Esophagus squamous epithelium (tissue), 4 donors: ENCODE data around the gene BCL11B.

ENCODE experiments used
- POLR2A ChIP-seq, 4 donors: fragments of 450-650 bp; IDR thresholded peaks; one replicate each; pipeline ENCODE4 v1.6.1; 2017; ENCODE audit warnings: antibody characterized with exemption in 4 of 4, mild to moderate bottlenecking in 4 of 4, moderate library complexity in 3 of 4
- TF ChIP-seq, protein P1 (sequence below), 6 experiments: fragments of 450-650 bp in 4 of 6; fragments of 200-600 bp in 2 of 6; sonication (generic) in 2 of 6; IDR thresholded peaks; one replicate each; pipeline ENCODE4 v1.5.1; 2016 to 2019; ENCODE audit warnings: antibody characterized with exemption in 6 of 6, mild to moderate bottlenecking in 4 of 6, moderate library complexity in 4 of 6

DNA sequence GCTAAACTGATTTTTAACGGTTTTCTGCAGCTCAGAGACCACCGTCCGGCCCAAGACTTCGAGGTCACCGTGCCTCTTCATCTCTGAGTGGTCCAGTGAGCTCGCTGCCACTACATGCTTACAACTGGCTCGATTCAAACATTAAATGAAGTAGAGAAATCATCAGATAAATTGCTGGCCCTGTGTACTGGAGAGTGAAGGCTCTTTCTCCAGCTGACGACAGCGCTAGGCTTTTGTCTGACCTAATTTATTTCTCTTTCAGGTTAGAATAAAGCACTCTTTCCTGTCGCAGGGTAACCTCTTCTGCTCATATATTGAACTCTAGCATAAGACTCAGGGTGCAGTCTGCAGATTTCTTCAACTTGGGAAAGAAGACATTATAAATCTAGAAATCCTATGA lies 6.4 kb downstream of the BCL11B start:
- TF ChIP-seq, protein P1, sequence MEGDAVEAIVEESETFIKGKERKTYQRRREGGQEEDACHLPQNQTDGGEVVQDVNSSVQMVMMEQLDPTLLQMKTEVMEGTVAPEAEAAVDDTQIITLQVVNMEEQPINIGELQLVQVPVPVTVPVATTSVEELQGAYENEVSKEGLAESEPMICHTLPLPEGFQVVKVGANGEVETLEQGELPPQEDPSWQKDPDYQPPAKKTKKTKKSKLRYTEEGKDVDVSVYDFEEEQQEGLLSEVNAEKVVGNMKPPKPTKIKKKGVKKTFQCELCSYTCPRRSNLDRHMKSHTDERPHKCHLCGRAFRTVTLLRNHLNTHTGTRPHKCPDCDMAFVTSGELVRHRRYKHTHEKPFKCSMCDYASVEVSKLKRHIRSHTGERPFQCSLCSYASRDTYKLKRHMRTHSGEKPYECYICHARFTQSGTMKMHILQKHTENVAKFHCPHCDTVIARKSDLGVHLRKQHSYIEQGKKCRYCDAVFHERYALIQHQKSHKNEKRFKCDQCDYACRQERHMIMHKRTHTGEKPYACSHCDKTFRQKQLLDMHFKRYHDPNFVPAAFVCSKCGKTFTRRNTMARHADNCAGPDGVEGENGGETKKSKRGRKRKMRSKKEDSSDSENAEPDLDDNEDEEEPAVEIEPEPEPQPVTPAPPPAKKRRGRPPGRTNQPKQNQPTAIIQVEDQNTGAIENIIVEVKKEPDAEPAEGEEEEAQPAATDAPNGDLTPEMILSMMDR (IDR thresholded peaks at IDR 0.05), result no peak
- no peak for TF ChIP-seq POLR2A (IDR thresholded peaks at IDR 0.05)
